Transverse colon (tissue), 4 donors: ENCODE results near the gene ATP13A2.

Experiments used
- CTCF ChIP-seq, 5 experiments: fragments of 200-600 bp in 3 of 5; fragments of 450-650 bp in 2 of 5; sonication (generic) in 3 of 5; IDR thresholded peaks; 1 replicate in 2 of 5; 2 replicates in 3 of 5; pipeline ENCODE4 v1.5.1; 2016 to 2017; ENCODE audit warnings: antibody characterized with exemption in 5 of 5, inconsistent platforms in 3 of 5, mild to moderate bottlenecking in 2 of 5, moderate library complexity in 1 of 5
- POLR2AphosphoS5 ChIP-seq, 3 donors: sonication (generic); formaldehyde crosslinking; IDR thresholded peaks; one replicate each; pipeline ENCODE4 v1.6.1; 2016; ENCODE audit warnings: antibody characterized with exemption in 3 of 3

- TF ChIP-seq CTCF (IDR thresholded peaks at IDR 0.05): no peak
- TF ChIP-seq POLR2AphosphoS5 (IDR thresholded peaks at IDR 0.05): no peak
Measured at GRCh38 chr1:16986560-16986959, 25.2 kb downstream of the ATP13A2 start.
